ENCODE results near the gene PJA2. TPM values are rescaled to one million over a fixed set of nuclear protein-coding genes. Genes with fewer than 3 reads are reported as not detected.
A peak's percentile ranks its signal among the peaks of the same experiment; 100 is the strongest.

PJA2 gene, protein sequence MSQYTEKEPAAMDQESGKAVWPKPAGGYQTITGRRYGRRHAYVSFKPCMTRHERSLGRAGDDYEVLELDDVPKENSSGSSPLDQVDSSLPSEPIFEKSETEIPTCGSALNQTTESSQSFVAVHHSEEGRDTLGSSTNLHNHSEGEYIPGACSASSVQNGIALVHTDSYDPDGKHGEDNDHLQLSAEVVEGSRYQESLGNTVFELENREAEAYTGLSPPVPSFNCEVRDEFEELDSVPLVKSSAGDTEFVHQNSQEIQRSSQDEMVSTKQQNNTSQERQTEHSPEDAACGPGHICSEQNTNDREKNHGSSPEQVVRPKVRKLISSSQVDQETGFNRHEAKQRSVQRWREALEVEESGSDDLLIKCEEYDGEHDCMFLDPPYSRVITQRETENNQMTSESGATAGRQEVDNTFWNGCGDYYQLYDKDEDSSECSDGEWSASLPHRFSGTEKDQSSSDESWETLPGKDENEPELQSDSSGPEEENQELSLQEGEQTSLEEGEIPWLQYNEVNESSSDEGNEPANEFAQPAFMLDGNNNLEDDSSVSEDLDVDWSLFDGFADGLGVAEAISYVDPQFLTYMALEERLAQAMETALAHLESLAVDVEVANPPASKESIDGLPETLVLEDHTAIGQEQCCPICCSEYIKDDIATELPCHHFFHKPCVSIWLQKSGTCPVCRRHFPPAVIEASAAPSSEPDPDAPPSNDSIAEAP
- 100 to 1,000 TPM; 103 to 136 (median 117) TPM for total RNA-seq

DNA sequence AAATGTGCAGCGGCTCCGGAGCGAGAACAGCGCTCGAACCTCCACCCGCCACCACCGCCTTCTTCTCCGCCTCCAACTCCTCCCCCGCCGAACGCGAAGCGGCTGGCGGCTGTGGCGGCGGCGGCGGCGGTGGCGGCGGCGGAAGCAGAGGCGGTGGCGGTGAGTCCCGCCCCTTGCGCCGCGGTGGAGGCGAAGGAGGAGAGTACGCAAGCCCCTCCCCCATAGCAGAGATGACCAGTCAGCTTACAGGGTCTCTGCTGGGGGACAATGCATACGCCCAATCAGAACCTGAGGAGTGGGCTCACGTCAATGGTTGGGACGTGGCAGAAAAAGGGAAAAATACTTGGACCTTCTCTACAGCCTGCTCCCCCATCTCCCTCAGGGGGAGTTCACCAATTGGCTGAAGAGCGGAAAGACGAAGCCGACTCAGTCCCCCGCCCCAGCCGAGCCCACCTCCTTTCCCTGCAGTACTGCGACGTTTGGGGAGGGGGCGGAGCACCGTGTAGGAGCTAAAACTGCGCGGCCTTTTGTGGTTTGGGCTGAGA, at the start of gene PJA2:
PJA2 (minus strand) TSS at position 131 of the 545 bp plus-strand sequence. CDS start 26,541 bp downstream, outside the sequence.
- H3K27me3 ChIP-seq: no peaks in the 10 kb centered on the region
- peak within 1 kb of the TSS; percentile 72 to 89 (median 83) for H3K4me3 ChIP-seq
- intact Hi-C loops (cut with DNase I; ENCODE audit: low total_unique reads): loop anchor here (5.0 to 10.0 kb wide), 2 partner anchors 55 to 528 kb away; no protein-coding TSS in a partner anchor
- no peaks in the 10 kb centered on the region for H3K36me3 ChIP-seq
- peak; percentile 98 to 99 for DNase-seq (ENCODE audit: low spot score in 2 of 2)
- peaks cover 0 to 3% of the 10 kb centered on the region in 2 donors for H3K9me3 ChIP-seq
- peak within 1 kb of the TSS; percentile 97 to 99 for H3K27ac ChIP-seq
- TF ChIP-seq POLR2AphosphoS5 (IDR thresholded peaks at IDR 0.05) (peak; percentile 42 to 90 (median 48)), POLR2A (IDR thresholded peaks at IDR 0.05) (peak; percentile 90)
- TF ChIP-seq, protein P1, sequence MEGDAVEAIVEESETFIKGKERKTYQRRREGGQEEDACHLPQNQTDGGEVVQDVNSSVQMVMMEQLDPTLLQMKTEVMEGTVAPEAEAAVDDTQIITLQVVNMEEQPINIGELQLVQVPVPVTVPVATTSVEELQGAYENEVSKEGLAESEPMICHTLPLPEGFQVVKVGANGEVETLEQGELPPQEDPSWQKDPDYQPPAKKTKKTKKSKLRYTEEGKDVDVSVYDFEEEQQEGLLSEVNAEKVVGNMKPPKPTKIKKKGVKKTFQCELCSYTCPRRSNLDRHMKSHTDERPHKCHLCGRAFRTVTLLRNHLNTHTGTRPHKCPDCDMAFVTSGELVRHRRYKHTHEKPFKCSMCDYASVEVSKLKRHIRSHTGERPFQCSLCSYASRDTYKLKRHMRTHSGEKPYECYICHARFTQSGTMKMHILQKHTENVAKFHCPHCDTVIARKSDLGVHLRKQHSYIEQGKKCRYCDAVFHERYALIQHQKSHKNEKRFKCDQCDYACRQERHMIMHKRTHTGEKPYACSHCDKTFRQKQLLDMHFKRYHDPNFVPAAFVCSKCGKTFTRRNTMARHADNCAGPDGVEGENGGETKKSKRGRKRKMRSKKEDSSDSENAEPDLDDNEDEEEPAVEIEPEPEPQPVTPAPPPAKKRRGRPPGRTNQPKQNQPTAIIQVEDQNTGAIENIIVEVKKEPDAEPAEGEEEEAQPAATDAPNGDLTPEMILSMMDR (IDR thresholded peaks at IDR 0.05): peak; percentile 48 to 81 (median 66)
- H3K4me1 ChIP-seq: peaks cover 0 to 13% of the 10 kb centered on the region in 2 donors

DNA sequence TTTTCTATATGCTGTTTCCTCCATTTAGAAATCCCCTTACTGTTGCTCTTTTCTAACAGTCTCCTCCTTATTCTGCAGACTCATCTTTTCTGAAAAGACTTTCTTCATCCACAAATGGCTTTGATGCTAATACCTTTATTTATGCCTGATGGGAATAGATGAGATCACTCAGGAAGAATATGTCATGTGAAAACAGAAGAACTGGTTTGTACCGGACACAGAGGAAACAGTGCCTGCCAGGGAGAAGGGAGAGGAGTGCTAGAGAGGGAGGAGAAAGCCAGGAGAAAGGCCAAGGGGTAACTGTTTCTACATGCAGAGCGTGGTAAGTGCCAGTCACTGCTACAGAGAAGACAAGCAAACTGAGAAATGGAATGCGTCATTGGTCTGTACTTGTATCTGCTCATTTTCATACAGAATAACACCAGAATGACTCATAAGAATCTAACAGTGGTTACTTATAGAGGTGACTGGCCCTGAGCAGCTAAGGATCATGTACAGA, 45.9 kb upstream of the PJA2 start:
- intact Hi-C loops (cut with DNase I; ENCODE audit: low total_unique reads): no loop called here
- H3K4me3 ChIP-seq: no peak overlapping the region

DNA sequence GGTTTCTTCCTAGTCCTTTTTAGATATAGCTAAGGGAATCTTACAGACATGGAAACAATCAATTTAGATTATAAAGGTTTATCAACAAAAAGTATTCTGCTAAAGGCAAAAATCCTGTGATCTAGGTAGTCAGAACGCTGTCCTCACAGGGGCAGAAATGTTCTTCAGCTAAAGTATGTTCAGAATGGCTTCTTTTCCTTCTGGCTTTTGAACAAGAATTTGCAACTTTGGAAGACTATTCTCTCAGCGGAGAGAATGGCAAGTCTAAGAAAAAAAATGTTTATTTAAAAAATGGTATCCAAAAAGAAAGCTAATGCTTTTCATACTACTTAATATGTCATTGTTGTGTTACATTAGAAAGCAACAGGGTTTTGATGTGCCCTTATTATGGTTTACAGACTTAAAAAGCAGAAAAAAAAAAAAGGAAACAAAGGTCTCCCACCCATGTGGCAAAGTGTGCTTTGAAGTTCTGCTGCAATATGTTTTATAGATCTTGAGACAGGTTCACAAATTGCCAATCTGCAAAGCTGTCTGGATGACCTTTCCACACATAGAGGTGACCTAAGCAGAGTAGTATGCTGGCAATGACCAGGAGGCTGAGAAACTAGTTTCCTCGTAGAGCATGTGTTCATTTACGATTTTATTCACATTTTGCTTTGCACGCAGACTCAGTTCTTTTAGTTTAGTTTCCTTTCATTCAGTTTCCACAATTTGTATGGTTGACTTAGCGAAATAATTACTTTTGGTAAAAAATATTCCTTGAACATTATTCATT, 45.1 kb upstream of the PJA2 start:
- TF ChIP-seq, protein P1 (IDR thresholded peaks at IDR 0.05): no peak
- TF ChIP-seq POLR2A (IDR thresholded peaks at IDR 0.05): no peak
- no peak for TF ChIP-seq POLR2AphosphoS5 (IDR thresholded peaks at IDR 0.05)
- Histone ChIP-seq H3K4me3 (no peak overlapping the region), H3K9me3 (no peaks in the 10 kb centered on the region), H3K4me1 (peaks cover 0 to 17% of the 10 kb centered on the region in 2 donors), H3K27ac (peak overlapping the region; percentile 68 to 76), H3K36me3 (no peaks in the 10 kb centered on the region), H3K27me3 (no peaks in the 10 kb centered on the region)
- no peak for DNase-seq (ENCODE audit: low spot score in 2 of 2)
- intact Hi-C loops (cut with DNase I; ENCODE audit: low total_unique reads): no loop called here

More for the DNA sequence above, 45.9 kb upstream of the PJA2 start:
- Histone ChIP-seq H3K9me3 (no peaks in the 10 kb centered on the region), H3K4me1 (peaks cover 0 to 17% of the 10 kb centered on the region in 2 donors), H3K36me3 (no peaks in the 10 kb centered on the region), H3K27me3 (no peaks in the 10 kb centered on the region), H3K27ac (peak overlapping the region; percentile 68 to 76)
- peak in 1 of 2 donors; percentile 85 for DNase-seq (ENCODE audit: low spot score in 2 of 2)
- TF ChIP-seq, protein P1 (IDR thresholded peaks at IDR 0.05): no peak
- TF ChIP-seq POLR2AphosphoS5 (IDR thresholded peaks at IDR 0.05): peak in 1 of 3 donors; percentile 57

DNA sequence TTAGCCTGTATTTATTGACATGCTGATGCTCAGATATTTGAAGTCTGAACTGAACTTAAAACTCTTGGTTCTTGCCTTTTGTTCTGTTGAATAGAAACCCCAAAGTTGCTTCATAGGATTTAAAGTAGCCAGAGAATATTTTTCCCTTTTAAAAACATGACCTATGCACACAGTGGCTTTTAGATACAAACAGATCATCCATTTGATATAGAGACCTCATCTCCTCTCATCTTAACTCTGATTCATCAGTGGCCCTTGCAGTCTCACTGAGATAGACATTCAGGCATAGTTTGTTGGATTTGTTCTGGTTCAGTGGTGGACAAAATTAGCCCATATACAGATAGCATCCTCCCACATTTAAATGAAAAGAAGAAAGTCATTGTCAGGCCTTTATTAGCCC, 43.5 kb upstream of the PJA2 start:
- TF ChIP-seq, protein P1 (IDR thresholded peaks at IDR 0.05): no peak
- Histone ChIP-seq H3K4me1 (peaks cover 0 to 17% of the 10 kb centered on the region in 2 donors), H3K4me3 (no peak overlapping the region), H3K27me3 (no peaks in the 10 kb centered on the region), H3K9me3 (no peaks in the 10 kb centered on the region), H3K36me3 (no peaks in the 10 kb centered on the region), H3K27ac (no peak overlapping the region)
- intact Hi-C loops (cut with DNase I; ENCODE audit: low total_unique reads): no loop called here
- no peak for DNase-seq (ENCODE audit: low spot score in 2 of 2)

Data from breast epithelium (tissue), 4 donors.